Nucleus accumbens (tissue), 56 donors: ENCODE results near the gene HINT3.
A peak's percentile ranks its signal among the peaks of the same experiment; 100 is the strongest.
"Not testable (repeated sequence)": the region's sequence is repeated elsewhere in the genome, so short reads cannot be mapped to it uniquely, and the experiment has no call there.

Source experiments
- DNase-seq, 56 donors: peaks; one replicate each; lab custom pipeline; 2025; lab: John Stamatoyannopoulos, UW

The HINT3 gene

DNA sequence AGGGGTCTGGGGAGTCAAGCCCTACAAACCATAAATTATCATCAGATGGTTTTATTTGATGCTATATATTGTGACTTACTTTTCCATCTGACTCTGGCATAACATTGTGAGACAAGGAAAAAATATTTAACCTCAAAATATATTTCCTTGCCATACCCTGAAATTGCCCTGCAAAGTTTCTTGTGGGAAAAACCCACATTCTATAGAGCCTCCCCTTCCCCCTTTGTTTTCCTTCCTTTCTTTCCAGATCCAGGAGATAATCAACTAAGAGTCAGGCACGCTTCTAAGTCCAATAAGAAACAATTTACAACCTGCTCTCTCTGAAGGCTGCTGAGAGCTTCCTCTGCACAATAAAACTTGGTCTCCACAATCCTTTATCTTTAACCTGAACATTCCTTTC lies 17.5 kb upstream of the HINT3 start:
- DNase-seq = no peak

DNA sequence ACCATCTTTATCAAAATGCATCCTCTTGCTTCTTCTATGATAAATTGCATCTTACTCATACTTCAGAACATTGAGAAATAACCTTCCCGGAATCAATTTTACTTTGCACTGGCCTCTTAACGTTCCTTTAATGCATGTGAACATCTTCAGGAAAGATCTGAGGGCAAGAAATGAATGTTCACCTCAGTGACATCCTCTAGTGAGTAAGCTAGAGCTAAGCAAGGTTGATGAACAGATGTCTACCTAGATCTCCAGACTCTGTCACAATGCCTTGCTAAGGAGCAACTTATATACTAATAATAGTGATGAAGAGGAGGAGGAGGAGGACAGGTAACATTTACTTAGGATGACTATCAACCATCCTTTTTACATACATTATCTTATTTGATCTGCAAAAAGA lies 16.8 kb upstream of the HINT3 start:
- no peak for DNase-seq

DNA sequence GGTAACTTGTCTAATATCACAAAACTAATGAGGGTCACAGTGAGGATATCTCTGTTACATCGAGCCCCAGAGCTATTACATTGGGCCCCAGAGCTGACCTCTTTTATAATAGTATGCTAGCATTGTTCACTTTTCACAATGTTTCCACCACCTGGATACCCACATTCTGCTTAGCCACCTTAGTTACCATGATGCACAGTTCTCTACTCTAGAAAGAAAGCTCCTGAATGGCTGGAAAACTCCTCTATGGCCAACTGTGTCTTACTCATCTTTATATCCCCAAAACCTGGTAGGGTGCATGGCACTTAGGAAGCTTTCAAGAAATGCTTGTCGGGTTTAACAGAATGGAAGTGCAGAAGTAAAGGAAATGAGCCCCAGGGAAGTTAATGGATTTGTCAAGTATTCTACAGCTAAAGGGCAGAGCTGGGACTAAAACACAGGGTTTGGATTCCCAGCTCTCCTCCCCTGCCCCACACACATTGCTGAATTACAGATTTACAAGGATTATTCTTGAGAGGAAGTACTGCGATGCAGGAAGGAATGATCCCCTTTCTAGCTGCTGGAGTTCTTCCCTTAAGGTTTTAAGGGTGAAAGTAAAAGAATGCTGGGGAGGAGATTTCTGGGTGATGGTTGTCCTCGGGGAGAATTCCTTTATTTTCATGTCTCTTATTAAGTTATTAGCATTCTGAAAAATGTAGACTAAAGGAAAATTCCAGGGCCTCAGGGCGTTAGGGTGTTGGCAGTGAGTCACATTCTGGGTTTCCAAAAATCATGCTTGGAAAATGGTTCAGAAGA lies 16.1 kb upstream of the HINT3 start:
- DNase-seq = no peak

DNA sequence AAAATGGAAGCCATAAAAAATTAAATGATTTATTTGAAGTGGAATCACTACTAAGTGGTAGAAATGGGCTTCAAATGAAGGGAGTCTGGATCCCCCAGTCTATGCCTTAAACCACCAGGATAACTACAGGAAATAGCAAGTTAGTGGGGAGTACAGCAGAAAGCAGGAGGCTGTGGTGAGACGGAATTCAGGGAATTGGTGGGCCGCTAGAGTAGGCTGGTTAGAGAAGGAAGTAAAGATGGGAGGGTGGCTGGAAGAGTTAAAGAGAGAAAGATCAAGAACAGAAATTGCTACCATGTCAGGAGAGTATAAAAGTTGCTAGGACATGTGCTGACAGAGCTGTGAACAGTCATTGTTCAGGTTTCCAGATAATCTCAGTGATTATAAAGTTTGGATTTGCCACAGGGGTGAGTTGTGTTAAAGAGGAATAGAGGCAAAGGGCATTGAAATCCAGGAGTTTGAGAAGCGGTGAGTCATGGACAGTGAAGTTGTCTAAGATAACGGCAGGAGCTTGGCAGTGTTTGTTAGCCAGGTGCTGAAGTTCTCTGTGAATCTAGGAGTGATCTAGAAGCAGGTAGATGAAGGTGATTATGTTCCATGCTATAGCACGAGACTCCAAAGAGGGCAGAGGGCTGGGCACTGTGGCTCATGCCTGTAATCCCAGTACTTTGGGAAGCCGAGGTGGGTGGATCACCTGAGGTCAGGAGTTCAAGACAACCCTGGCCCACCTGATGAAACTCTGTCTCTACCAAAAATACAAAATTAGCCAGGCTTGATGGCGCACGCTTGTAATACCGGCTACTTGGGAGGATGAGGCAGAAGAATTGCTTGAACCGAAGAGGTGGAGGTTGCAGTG lies 13.7 kb upstream of the HINT3 start:
- DNase-seq = no peak

DNA sequence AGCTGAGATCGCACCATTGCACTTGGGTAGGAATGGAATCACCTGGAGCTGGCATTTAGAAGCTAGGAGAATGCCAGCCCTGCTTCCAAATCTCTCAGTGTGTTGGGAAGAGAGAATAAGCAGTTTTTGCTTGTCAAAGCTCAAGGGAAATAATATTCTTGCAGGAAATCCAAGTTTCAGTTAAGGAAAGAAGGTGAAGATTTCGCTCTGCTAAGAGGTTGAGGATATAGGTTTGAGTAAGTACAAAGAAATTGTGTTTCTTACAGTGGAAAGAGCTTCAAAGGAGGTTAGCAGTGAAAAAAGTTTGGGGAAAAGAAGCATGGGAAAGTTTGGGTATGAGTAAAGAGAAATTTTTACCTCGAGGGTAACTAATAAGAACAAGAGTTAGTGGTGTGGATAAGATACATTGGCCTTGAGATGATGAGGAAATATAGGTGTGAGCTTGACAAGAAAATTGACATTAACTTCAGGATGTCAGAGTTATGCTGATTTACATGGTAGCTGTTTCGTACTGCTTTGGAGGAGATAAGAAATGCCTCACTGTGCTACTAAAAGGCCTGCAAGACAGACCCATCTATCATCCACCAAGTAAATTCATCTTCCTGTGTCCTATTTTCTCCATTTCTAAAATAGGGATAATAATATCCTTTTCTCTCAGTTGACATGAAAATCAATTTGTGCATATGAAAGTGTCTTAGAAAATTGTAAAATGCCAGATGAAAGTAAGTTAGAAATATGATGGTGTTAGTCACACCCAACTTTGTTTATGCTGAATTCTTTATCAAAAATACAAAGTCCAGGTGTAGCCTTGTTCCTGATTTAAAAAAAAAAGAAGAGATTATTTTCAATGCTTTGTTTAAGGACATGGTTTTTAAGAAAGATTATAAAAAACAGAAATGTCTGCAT lies 12.8 kb upstream of the HINT3 start:
- no peak for DNase-seq

DNA sequence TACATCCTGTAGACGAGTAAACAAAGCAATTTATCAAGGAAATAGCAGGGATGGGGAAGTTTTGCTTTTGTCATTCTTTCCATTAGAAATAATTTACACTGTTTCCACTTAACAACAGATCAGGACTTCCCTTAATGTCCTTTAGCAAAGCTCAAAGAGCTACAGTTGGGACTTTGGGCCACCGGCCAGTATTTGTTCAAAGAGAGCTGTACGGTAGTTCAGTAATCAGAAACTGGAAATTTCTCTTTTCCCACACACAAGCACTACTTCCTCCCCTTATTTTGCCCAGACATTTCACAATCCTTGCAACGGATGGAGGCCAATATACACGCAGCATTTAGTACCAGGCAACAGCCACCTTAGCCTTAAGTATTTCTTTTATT lies 12.1 kb upstream of the HINT3 start:
- DNase-seq = peak in 21 of 56 donors; percentile 6 to 62 (median 20)

DNA sequence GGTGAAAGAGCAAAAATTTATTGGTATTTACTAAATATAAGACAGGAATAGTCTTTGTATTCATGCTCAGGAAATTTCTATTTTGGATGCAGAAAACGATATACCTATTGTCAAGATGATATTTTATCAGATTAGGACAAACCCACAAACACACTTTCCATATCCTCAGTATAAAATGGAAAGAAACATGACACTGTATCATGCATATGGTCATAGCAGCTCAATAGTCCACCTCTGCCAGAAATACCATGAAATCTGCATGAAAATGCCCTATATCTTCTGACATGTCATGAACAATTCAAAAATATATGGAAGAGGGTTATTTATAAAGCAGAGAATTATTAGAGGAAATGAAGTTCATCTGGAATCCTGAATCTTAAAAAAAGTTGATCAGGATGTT lies 11.7 kb upstream of the HINT3 start:
- no peak for DNase-seq

DNA sequence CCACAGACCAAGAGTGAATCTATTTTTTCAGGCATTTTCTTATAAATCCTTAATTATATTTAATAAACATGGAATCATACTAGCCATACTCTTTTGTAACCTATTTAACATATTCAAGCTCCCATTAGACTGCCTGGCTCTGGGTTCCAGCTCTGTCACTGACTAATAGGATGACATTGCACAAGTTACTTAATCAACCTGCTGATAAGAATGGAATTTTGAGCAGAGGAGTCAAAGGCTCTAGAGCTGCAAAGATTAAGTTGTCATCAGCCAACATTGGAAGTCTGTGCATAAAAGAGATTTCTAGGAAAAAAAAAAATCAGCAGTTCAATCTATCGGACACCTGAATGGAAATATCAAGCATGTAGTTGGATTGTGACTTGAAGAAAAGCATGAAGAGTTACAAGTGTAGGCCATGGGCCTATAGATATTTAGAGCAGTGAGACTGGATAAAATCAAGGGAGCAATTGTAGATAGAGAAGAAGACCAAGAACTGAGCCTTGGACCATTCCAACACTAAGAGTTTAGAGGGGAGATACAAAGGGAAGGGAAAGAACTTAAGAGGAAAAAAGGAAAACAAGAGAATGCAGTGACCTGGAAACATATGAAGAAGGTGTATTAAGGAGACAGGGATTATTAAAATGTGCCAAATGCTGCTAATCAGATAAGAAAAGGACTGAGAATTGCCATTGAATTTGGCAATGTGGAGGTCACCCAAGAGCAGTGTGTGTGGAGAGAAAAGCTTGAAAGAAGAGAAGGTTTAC lies 11.0 kb upstream of the HINT3 start:
- DNase-seq = no peak

DNA sequence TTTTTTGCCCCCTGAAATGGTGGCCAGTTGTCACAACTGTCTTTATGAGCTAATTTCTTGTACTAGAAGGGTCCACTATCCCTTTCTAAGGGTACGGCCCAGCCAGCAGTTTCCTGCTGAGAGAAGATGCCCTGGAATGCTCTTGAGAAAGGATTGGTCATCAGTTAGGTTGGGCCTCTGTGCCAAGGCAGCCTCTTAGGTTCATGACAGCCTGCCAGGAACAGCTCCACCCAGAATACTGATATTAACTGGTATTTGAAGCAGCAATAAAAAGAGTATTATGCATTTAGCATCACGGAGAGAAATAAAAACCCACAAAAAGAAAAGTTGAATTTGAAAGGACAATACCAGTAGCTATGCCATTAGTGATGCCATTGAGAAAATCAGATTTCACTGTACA lies 9.0 kb upstream of the HINT3 start:
- DNase-seq = no peak

DNA sequence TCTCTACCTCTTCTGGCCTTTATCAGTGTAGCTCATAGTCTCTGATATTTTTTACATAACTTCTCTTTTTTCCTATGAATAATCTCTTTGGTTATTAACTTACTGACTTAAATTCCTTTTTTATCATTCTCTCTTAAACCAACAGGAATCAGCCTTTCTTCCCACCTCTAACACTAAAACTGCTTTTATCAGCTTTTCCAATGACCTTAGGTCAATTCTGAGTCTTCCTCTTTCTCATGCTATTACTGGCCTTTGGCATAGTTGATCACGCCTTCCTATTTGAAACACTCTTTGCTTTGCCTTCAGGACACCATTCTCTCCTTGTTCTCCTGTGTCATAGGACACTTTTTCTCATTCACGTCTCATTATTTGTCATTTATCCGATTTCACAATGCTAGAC lies 8.1 kb upstream of the HINT3 start:
- no peak for DNase-seq

DNA sequence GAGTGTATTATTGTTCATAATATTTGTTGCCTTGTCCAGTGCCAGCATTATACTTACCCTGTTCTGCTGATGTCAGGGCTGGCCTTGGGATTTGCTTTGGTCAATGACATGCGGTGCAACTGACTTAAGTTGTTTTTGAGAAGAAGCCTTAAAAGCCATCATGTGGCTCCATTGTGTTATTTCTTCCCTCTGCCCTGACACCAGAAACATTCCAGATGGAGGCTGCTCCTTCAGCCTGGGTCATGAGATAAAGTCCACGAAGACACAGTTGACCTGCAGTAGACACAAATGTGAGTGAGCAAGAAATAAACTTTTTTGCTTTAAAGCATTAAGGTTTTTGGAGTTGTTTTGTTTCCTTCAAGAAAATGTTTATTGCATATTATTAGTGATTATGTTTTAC lies 7.5 kb upstream of the HINT3 start:
- DNase-seq = no peak

DNA sequence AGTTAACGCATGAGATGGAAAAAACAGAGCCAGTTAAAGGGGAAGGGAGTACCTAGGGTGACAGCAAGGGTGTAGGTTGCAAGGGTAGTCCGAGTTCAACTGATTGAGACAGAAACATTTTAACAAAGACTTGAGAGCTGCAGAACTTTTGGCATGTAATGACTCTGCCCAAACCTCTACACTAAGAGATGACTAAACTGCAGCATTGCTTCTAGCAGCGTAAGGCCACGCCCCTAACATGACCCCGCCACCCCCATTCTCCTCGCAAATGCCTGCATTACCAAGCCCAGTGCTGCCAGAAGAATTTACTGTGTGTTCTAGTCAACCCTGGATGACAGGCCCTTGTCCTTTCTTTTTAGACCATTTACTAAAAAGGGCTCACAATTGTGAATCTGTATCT lies 6.3 kb upstream of the HINT3 start:
- no peak for DNase-seq

DNA sequence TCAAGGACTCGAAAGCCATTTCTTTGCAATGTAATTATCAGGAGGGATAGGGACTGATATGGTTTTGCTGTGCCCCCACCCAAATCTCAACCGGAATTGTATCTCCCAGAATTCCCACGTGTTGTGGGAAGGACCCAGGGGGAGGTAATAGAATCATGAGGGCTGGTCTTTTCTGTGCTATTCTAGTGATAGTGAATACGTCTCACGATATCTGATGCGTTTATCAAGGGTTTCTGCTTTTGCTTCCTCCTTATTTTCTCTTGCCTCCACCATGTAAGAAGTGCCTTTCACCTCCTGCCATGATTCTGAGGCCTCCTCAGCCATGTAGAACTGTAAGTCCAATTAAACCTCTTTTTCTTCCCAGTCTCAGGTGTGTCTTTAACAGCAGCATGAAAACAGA lies 5.9 kb upstream of the HINT3 start:
- not testable (repeated sequence) for DNase-seq

DNA sequence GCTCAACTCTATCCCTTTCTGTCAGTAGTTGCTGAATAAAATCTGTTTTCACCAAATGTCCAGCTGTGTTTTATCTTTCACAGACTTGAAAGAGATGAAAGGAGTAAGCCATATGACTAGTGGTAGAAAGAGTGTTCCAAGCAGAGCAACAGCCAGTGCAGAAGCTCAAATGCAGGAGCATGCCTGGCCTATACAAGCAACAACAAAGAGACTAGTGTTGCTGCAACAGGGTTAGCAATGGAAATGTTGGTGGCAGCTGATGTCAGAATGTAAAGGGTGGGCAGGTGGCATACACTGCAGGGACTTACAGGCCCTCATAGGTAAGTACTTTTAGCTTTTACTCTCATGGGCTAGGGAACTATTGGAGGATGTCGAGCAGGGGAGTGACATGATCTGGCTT lies 5.2 kb upstream of the HINT3 start:
- DNase-seq = no peak

DNA sequence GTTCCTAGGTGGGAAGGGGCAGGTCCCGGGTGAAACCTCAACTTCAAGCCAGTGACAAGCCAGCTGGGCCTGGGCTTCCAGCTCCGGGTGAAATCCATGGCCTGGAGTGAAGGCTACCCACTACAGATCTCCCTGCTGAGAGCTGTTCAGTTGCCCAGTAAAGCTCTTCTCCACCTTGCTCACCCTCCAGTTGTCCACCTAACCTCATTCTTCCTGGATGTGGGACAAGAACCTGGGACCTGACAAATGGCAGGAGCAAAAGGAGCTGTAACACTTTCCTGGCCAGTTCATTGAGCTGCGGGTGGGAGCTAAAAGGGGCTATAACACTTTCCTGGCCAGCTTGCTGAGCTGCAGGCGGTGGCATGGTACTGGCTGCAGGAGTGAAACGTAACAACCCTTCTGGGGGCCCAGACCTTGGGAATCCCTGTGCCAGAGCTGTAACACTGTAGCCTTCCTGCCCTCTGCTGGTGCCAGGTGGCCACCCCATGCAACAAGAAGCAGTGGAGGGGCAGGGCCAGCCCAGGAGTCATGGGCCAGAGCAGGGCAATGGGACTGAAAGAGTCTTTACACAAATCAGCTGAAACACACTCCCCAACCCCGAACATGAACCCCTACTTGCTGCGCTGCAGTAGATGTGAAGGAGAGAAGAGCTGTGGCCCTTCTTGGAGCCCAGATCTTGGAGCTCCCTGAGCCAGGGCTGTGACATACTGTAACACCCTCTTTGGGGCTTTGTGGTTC lies 3.6 kb upstream of the HINT3 start:
- DNase-seq = no peak

DNA sequence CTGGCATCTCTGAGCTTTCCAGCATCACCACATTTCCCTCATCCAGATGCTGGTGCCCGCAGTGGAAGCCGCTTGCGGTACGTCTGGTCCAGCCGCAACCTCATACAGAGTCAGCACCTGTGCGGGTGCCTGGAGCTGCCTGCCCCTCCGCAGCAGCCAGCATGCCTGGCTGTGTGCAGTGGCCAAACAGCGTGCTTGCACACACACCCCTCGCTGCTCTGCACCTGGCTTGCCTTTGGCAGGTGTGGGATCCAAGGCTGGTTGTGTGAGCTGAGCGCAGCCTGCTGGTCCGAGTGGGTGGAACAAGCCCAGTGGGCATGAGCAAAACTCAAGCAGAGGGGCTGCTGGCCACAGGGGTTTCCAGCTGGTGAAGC lies 3.1 kb upstream of the HINT3 start:
- no peak for DNase-seq

DNA sequence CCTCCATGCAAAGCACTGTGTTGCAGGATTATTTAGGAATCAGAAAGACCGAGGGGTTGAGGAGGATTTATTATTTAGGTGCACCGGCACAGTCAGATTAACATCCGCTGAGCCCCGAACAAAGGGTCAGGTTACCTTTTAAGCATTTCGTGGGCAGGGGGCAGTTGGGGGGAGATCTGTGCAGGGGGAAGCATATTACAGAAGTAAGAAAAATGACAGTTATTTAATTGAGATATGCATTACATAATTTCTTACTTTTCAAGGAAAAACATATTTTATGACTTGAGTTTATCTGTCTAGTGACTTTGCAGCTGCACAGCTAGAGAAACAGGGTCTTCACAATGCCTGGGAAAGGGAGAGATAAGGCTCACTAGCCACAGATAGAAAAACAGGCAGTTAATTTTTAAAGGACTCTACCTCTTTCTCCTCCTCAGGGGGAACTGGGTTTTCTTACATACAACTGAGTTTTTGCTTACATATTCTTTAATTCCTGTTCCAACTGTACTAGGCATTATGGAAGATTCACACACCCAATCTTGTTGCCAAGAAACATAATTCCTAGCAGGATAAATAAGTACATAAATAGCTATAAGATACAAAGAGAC lies 1.7 kb upstream of the HINT3 start:
- no peak for DNase-seq

DNA sequence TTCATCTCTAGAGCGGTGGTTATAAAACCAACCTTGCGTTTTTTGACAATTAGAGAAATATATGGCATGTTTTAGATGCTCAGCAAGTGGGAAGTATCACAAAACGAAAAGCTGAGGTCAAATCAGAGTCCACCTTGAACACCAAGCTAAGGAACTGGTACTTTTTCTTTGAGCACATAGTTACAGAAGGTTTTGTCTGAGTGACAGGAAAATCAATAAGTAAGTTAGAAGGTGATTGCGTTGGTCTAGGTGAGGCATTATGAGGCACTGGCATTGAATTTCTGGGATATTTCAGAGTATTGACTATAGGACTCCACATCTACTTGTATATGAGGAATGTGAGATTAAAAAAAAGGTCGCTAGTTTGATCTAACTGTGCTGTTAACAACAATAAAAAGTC lies 597 bp upstream of the HINT3 start:
- DNase-seq = no peak

DNA sequence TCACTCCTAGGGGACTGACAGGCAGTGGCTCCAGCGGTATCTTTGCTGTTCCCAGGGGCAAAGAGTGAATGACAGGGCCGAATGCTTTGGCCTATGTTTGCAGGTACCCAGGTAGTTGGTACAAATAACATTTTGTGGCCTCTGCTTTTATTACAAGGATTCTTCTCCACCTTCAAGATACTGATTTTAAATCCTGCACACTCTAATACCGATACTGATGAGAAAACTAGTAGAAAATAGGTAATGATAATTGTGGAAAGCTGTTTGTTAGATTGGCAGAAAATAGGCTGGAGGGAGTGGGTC lies 772 bp downstream of the HINT3 start:
- no peak for DNase-seq
